Cardiac muscle cell (in vitro differentiated cells and primary cell): ENCODE results near the gene LGALSL. TPM values are rescaled to one million over a fixed set of nuclear protein-coding genes. Genes with fewer than 3 reads are reported as not detected.

Experiments
- DNase-seq, 2 donors: peaks; one replicate each; pipeline versions ENCODE4 v3.0.0 to v3.0.0-alpha.2; 2010 to 2017; ENCODE audit warnings: low read depth in 1 of 2, low spot score in 1 of 2
- H3K27ac ChIP-seq: fragments of 200-600 bp; sonication (generic); 2 replicates; pipeline ENCODE4 v1.5.1; 2016
- H3K27me3 ChIP-seq: fragments of 200-600 bp; sonication (generic); 2 replicates; pipeline ENCODE4 v1.6.0; 2016; ENCODE audit warnings: control low read depth
- H3K36me3 ChIP-seq: fragments of 200-600 bp; sonication (generic); 2 replicates; pipeline ENCODE4 v1.5.1; 2016; ENCODE audit warnings: control low read depth
- H3K4me1 ChIP-seq: fragments of 200-600 bp; sonication (generic); 2 replicates; pipeline ENCODE4 v1.8.1; 2017; ENCODE audit warnings: low read depth, mild to moderate bottlenecking, mixed run types
- H3K4me3 ChIP-seq: fragments of 200-600 bp; sonication (generic); 2 replicates; pipeline ENCODE4 v1.5.1; 2016; ENCODE audit warnings: mild to moderate bottlenecking
- H3K9me3 ChIP-seq: fragments of 200-600 bp; sonication (generic); 2 replicates; pipeline ENCODE4 v1.5.1; 2017; ENCODE audit warnings: low read depth, mild to moderate bottlenecking, control low read depth
- CTCF ChIP-seq: IDR thresholded peaks from 2 replicates; pipeline ENCODE4 v1.5.1; 2012; ENCODE audit warnings: low read depth, mild to moderate bottlenecking, low read length
- polyA plus RNA-seq: library from polyadenylated mRNA; unstranded; fragments of >200 nt; fragmentation: Nextera tagmentation; extraction: Ambion mirVana; gene quantifications from 2 replicates; pipeline ENCODE4 v1.2.1, GENCODE V29; 2016
- total RNA-seq: library from RNA; depleted of rRNA; stranded (reverse); fragments of >200 nt; gene quantifications from 2 replicates; pipeline ENCODE4 v1.2.3, GENCODE V29; 2016

The LGALSL gene
- total and polyA plus RNA-seq, 2 experiments from 2014 or later, result 12.4 to 15.8 TPM

- Histone ChIP-seq H3K27me3 (peaks cover 49% of the 10 kb centered on the region), H3K36me3 (no peaks in the 10 kb centered on the region), H3K27ac (no peak overlapping the region), H3K4me1 (no peaks in the 10 kb centered on the region), H3K9me3 (no peaks in the 10 kb centered on the region), H3K4me3 (no peak overlapping the region)
- no peak for DNase-seq
- no peak for TF ChIP-seq CTCF
These were observed 43.3 kb upstream of the LGALSL start for GRCh38 chr2:64410671-64411070.

GRCh38 chr2:64412671-64413070 is 41.3 kb upstream of the LGALSL start:
- peaks cover 53% of the 10 kb centered on the region for H3K27me3 ChIP-seq
- no peak for DNase-seq
- TF ChIP-seq CTCF, result no peak
- no peaks in the 10 kb centered on the region for H3K4me1 ChIP-seq
- H3K36me3 ChIP-seq, result no peaks in the 10 kb centered on the region
- H3K4me3 ChIP-seq, result no peak overlapping the region
- no peak overlapping the region for H3K27ac ChIP-seq
- no peaks in the 10 kb centered on the region for H3K9me3 ChIP-seq

GRCh38 chr2:64414736-64415435 is 39.1 kb upstream of the LGALSL start:
- no peaks in the 10 kb centered on the region for H3K4me1 ChIP-seq
- H3K27me3 ChIP-seq, result peaks cover 42% of the 10 kb centered on the region
- no peak overlapping the region for H3K4me3 ChIP-seq
- no peak overlapping the region for H3K27ac ChIP-seq
- TF ChIP-seq CTCF, result no peak
- no peaks in the 10 kb centered on the region for H3K36me3 ChIP-seq
- DNase-seq, result no peak
- H3K9me3 ChIP-seq, result no peaks in the 10 kb centered on the region

- no peak for TF ChIP-seq CTCF
- Histone ChIP-seq H3K36me3 (no peaks in the 10 kb centered on the region), H3K27ac (no peak overlapping the region), H3K4me3 (no peak overlapping the region), H3K9me3 (no peaks in the 10 kb centered on the region), H3K4me1 (no peaks in the 10 kb centered on the region), H3K27me3 (peaks cover 17% of the 10 kb centered on the region)
- DNase-seq, result no peak
These were observed 36.3 kb upstream of the LGALSL start for GRCh38 chr2:64417624-64418023.

- DNase-seq, result peak in 1 of 2 donors; percentile 57
- TF ChIP-seq CTCF, result no peak
- H3K27me3 ChIP-seq, result peaks cover 20% of the 10 kb centered on the region
These were observed 34.3 kb upstream of the LGALSL start for GRCh38 chr2:64419596-64420165.

More at GRCh38 chr2:64419596-64420165, 34.3 kb upstream of the LGALSL start:
- no peak overlapping the region for H3K27ac ChIP-seq
- no peak overlapping the region for H3K4me3 ChIP-seq
- H3K36me3 ChIP-seq, result no peaks in the 10 kb centered on the region
- H3K4me1 ChIP-seq, result no peaks in the 10 kb centered on the region
- H3K9me3 ChIP-seq, result no peaks in the 10 kb centered on the region
